RPMI7951 (cell line): ENCODE data around the gene ABI1. TPM values are rescaled to one million over a fixed set of nuclear protein-coding genes. Genes with fewer than 3 reads are reported as not detected.
A peak's percentile ranks its signal among the peaks of the same experiment; 100 is the strongest.
"Not testable (repeated sequence)": the region's sequence is repeated elsewhere in the genome, so short reads cannot be mapped to it uniquely, and the experiment has no call there.

Source experiments
- DNase-seq: peaks from one replicate; pipeline ENCODE4 v3.0.0-alpha.2; 2012; ENCODE audit warnings: low read depth
- total RNA-seq: library from RNA; depleted of rRNA; stranded (reverse); fragments of >200 nt; shearing (Covaris generic); gene quantifications from 2 replicates; pipeline ENCODE4 v1.2.3, GENCODE V29; 2014

Gene ABI1
- total RNA-seq, 1 experiment from 2014 or later = 70.9 TPM

GRCh38 chr10:26804418-26805393 lies 56.1 kb downstream of the ABI1 start:
- no peak for DNase-seq

DNA sequence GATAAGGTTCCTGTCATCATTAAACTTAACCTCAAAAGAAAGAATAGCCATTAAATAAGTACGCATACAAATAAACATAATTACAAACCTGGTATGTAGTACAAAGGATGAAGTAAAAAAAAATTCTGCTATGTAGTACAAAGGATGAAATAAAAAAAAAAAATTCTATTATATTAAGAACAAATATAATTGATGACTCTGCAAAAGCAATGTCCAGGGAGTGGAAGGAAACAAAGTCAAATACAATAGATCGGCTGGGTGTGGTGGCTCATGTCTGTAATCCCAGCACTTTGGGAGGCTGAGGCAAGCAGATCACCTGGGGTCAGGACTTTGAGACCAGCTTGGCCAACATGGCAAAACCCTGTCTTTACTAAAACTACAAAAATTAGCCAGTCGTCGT lies 56.9 kb downstream of the ABI1 start:
- no peak for DNase-seq

DNA sequence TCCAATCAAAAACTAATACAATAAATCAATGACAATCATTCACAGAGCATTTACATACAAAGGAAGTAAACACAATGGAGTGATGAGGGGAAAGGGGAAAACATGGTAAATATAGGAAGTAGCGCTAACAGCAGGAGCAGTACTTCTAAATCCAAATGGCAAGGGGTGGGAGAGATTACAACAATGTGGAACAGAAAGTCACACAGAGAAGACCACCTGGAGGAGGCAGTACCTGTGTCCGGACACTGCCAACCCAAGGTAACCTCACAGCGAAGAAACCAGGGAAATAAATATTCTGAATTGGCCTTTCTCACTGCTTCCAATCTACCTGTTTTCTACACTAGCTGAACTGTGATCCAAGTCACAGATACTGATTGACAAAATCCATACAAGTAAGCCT lies 58.2 kb downstream of the ABI1 start:
- no peak for DNase-seq

GRCh38 chr10:26801831-26802230 lies 58.9 kb downstream of the ABI1 start:
- DNase-seq = no peak

DNA sequence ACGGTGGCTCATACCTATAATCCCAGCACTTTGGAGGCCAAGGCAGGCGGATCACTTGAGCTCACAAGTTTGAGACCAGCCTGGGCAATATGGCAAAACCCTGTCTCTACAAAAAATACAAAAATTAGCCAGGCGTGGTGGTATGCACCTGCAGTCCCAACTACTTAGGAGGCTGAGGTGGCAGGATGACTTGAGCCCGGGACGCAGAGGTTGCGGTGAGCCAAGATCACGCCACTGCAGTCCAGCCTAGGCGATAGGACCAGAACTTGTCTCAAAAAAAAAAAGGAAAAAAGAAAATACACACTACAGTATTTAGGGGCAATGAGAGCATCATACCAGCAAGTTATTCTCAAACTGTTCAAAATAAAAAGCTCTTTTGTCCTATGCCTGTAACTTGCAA lies 59.5 kb downstream of the ABI1 start:
- DNase-seq = no peak

- no peak for DNase-seq
Observed at GRCh38 chr10:26800468-26800867, 60.3 kb downstream of the ABI1 start.

GRCh38 chr10:26799342-26799741 lies 61.4 kb downstream of the ABI1 start:
- no peak for DNase-seq

DNA sequence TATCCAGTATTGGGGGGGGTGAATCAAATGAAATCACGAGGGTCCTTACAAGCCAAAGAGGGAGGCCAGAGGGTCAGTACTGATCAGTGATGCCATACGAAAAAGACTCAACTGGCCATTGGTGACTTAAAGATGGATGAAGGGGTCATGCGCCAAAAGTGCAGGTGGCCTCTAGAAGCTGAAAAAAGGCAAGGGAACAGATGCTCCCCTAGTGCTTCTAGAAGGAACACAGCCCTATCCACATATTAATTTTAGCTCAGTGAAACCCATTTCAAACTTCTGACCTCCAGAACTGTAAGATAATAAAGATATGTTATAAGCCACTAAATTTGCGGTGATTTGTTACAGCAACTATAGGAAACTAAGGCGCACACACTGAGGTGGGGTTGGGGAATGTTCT lies 62.5 kb downstream of the ABI1 start:
- DNase-seq = no peak

DNA sequence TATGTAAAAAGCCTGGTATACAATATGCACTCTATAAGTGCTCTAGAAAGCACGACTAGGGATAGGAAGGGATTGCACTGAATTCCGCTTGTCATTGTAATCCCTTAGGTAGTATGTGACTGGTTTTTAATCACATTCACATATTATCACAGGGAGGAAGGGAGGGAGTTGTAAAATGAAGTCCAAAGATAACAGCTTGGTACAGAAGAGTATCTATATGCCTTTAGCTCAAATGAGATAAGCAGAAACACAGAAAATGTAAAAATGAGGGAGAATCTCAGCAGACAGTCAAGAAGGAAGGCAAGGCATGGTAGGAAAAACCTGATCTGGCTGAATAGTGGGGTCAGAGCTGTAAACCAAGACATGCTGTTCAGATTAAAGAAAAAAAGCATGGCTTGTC lies 63.4 kb downstream of the ABI1 start:
- DNase-seq = no peak

- no peak for DNase-seq
Observed at GRCh38 chr10:26792758-26793495, 67.8 kb downstream of the ABI1 start.

GRCh38 chr10:26790221-26790995 lies 70.3 kb downstream of the ABI1 start:
- peak; percentile 24 for DNase-seq

DNA sequence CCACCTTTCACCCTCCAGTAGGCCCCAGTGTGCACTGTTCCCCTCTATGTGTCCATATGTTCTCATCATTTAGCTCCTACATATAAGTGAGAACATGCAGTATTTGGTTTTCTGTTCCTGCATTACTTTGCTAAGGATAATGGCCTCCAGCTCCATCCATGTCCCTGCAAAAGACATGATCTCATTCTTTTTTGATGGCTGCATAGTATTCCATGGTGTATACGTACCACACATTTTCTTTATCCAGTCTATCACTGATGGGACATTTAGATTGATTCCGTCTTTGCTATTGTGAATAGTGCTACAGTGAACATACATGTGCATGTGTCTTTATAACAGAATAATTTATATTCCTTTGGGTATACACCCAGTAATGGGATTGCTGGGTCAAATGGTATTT lies 71.0 kb downstream of the ABI1 start:
- not testable (repeated sequence) for DNase-seq

- DNase-seq = no peak
Observed at GRCh38 chr10:26787362-26787761, 73.4 kb downstream of the ABI1 start.

GRCh38 chr10:26781797-26782196 lies 79.0 kb downstream of the ABI1 start:
- DNase-seq = peak; percentile 44

- peak; percentile 98 for DNase-seq
Observed at GRCh38 chr10:26780793-26781601, 79.8 kb downstream of the ABI1 start.

DNA sequence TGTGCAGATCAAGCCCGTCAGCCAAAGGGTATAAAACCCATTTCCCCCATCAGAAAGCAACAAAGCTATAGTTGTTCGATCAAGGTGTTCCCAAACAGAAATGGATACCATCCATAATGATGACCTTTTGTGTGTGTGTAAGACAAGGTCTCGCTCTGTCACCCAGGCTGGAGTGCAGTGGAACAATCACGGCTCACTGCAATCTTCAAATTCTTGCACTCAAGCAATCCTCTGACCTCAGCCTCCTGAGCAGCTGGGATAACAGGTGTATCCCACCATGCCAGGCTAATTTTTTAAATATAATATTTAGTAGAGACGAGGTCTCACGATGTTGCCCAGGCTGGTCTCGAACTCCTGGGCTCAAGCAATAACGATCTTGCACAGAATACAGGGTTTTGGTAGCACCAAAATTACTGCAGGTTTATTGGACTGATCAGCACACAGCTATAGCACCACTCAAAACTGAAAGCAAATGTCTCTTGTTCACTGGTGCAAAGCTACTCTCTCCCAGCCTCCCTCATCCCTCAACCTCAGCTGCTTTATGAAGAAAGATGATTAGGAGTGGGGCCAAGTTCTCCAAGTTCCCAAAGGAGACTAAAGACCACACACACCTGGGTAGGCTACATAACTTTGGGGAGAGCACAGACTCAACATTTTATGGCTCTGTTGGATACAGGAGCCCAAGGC lies 80.5 kb downstream of the ABI1 start:
- no peak for DNase-seq

DNA sequence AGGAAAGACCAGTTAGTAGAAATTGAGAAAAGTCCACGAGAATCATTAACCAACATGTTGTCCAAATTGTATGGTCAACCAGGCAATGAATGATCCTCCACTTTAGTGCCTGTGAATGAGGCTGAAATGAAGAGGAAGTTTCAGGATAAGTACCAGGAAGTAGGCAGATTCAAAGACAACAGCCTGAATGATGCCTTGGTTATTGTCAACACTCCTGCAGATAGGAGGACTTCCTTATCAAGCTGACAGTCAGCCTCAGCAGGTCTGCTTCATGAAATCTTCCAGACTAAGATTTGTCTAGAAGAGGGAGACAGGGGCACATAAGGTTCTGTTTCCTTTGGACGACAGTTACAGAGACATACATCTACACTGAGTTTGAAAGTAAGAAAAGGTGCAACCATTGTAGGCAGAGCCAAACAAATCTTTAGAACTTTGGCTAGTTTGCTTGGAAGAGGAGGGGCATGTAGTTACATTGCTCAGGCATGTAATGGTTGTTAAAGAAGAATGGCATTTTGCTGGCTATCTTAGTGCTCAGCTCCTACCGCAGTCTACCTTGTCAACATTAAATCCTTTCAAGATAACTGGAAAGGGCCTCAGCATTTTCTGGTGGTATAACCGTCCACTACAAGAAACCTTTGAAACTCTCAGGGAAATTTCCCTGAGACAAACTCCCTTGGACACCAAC lies 81.4 kb downstream of the ABI1 start:
- no peak for DNase-seq

DNA sequence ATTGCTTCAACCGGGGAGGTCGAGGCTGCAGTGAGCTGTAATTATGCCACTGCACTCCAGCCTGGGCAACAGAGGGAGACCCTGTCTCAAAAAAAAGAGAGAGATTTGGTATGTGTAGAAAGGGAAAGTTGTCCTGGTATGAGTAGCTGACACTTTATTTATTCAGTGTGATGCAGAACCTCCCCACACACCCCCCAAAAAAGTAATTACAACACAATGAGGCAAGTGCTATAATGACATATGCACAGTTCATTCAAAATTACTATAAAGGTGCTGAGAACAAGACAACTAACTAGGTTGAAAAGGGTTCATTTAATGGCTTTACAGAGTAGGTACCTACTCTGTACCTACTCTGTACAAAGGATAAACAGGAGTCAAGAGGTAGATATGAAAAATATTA lies 83.1 kb downstream of the ABI1 start:
- DNase-seq = no peak

DNA sequence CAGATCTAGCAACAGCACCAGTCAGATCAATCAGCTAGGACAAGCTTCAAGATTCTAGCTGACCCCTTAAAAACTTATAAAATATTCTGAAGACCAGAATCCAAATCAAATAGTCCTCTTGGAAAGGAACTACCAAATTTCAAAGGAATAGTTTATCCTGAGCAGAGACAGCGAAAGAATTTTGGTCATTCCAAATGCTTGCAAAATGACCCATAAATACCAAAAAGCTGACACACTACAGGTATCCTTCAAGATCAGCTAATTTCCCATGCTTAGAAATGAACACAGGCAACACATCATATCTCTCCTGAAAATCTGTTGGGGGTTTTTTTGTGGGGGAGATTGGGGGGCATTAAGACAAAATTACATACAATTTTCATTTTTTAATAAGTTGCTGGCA lies 84.5 kb downstream of the ABI1 start:
- no peak for DNase-seq

- DNase-seq = no peak
Observed at GRCh38 chr10:26773633-26774032, 87.1 kb downstream of the ABI1 start.
